Smooth muscle cell (in vitro differentiated cells): ENCODE measurements around the gene KRTAP12-3. TPM values are rescaled to one million over a fixed set of nuclear protein-coding genes. Genes with fewer than 3 reads are reported as not detected.

Experiments used
- DNase-seq: peaks from one replicate; lab custom pipeline; 2025; ENCODE audit not compliant: unreplicated experiment; lab: John Stamatoyannopoulos, UW
- H2AFZ ChIP-seq: fragments of 200-600 bp; sonication (generic); 2 replicates; pipeline ENCODE4 v1.6.0; 2016; ENCODE audit warnings: antibody characterized with exemption, low read depth, mild to moderate bottlenecking
- H3F3A ChIP-seq: fragments of 200-600 bp; sonication (generic); 2 replicates; pipeline ENCODE4 v1.6.0; 2017; ENCODE audit warnings: antibody characterized with exemption, low read depth
- H3K27ac ChIP-seq: fragments of 200-600 bp; sonication (generic); 2 replicates; pipeline ENCODE4 v1.5.1; 2016; ENCODE audit warnings: low read depth, mild to moderate bottlenecking
- H3K27me3 ChIP-seq: fragments of 200-600 bp; sonication (generic); 2 replicates; pipeline ENCODE4 v1.6.1; 2016; ENCODE audit warnings: low read depth, mild to moderate bottlenecking
- H3K36me3 ChIP-seq: fragments of 200-600 bp; sonication (generic); 2 replicates; pipeline ENCODE4 v1.5.1; 2016; ENCODE audit warnings: low read depth
- H3K4me1 ChIP-seq: fragments of 200-600 bp; sonication (generic); 2 replicates; pipeline ENCODE4 v1.5.1; 2016; ENCODE audit warnings: low read depth
- H3K4me2 ChIP-seq: fragments of 200-600 bp; sonication (generic); 2 replicates; pipeline ENCODE4 v1.6.0; 2016; ENCODE audit warnings: mild to moderate bottlenecking
- H3K4me3 ChIP-seq: fragments of 200-600 bp; sonication (generic); 2 replicates; pipeline ENCODE4 v1.5.1; 2016; ENCODE audit warnings: mild to moderate bottlenecking
- H3K79me2 ChIP-seq: fragments of 200-600 bp; sonication (generic); 2 replicates; pipeline ENCODE4 v1.6.0; 2016; ENCODE audit warnings: low read depth, mild to moderate bottlenecking
- H3K9ac ChIP-seq: fragments of 200-600 bp; sonication (generic); 2 replicates; pipeline ENCODE4 v1.6.0; 2016; ENCODE audit warnings: low read depth
- H3K9me3 ChIP-seq: fragments of 200-600 bp; sonication (generic); replicated peaks from 2 replicates; pipeline ENCODE4 v1.5.1; 2016; ENCODE audit warnings: low read depth
- H4K20me1 ChIP-seq: fragments of 200-600 bp; sonication (generic); 2 replicates; pipeline ENCODE4 v1.6.0; 2016; ENCODE audit warnings: low read depth
- WGBS: methylation state at CpG from one replicate; pipeline ENCODE4 v1.1.7; 2016; ENCODE audit warnings: low lambda C conversion rate; 5-methylcytosine and 5-hydroxymethylcytosine counted together
- polyA plus RNA-seq: library from polyadenylated mRNA; unstranded; fragments of >200 nt; fragmentation: Nextera tagmentation; extraction: Ambion mirVana; gene quantifications from 2 replicates; pipeline ENCODE4 v1.2.1, GENCODE V29; 2016
- total RNA-seq: library from RNA; depleted of rRNA; stranded (reverse); fragments of >200 nt; gene quantifications from 2 replicates; pipeline ENCODE4 v1.2.3, GENCODE V29; 2014
- TF ChIP-seq, protein P1 (sequence below): fragments of 200-600 bp; sonication (generic); IDR thresholded peaks from 2 replicates; pipeline ENCODE4 v1.5.1; 2017; ENCODE audit warnings: borderline replicate concordance, mild to moderate bottlenecking, antibody characterized with exemption; ENCODE audit not compliant: insufficient read depth, poor library complexity, severe bottlenecking

The KRTAP12-3 gene
- total and polyA plus RNA-seq, 2 experiments from 2014 or later: not detected

DNA sequence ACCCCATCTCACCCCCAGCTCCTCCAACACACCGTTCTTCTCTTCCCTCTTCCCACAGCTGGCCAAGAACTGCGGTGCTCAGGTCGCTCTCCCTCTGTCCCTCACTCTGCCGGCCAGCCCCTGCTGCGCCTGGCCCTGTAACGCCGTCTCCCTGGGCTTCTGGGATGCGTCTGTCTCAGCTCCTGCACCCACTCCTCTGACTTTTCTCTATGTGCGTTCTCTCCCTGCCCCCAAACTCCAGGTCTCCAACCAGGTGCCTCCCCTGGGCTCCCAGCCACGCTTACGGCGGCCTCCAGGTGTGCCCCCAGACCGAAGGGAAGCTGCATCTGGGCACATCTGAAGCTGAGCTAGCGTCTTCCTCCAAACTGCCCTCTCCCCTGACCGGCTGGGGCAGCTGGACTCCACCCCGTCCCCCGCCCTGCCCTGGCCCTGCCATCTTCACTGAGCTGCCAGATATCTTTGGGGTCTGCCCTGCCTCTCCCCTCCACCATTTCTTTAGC, 41.8 kb downstream of the KRTAP12-3 start:
- 78% methylated on average over 17 of the region's 17 CpGs for WGBS
- H3K36me3 ChIP-seq: no peaks in the 10 kb centered on the region
- no peak overlapping the region for H3K4me3 ChIP-seq
- H4K20me1 ChIP-seq: no peaks in the 10 kb centered on the region
- H3K4me1 ChIP-seq: peaks cover 14% of the 10 kb centered on the region
- H3K4me2 ChIP-seq: no peak overlapping the region
- peaks cover 15% of the 10 kb centered on the region for H3K27me3 ChIP-seq
- no peaks in the 10 kb centered on the region for H3K79me2 ChIP-seq
- H3K9me3 ChIP-seq: no peaks in the 10 kb centered on the region
- no peaks in the 10 kb centered on the region for H3F3A ChIP-seq
- TF ChIP-seq, protein P1, sequence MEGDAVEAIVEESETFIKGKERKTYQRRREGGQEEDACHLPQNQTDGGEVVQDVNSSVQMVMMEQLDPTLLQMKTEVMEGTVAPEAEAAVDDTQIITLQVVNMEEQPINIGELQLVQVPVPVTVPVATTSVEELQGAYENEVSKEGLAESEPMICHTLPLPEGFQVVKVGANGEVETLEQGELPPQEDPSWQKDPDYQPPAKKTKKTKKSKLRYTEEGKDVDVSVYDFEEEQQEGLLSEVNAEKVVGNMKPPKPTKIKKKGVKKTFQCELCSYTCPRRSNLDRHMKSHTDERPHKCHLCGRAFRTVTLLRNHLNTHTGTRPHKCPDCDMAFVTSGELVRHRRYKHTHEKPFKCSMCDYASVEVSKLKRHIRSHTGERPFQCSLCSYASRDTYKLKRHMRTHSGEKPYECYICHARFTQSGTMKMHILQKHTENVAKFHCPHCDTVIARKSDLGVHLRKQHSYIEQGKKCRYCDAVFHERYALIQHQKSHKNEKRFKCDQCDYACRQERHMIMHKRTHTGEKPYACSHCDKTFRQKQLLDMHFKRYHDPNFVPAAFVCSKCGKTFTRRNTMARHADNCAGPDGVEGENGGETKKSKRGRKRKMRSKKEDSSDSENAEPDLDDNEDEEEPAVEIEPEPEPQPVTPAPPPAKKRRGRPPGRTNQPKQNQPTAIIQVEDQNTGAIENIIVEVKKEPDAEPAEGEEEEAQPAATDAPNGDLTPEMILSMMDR: no peak
- no peak overlapping the region for H2AFZ ChIP-seq
- H3K9ac ChIP-seq: no peak overlapping the region
- no peak overlapping the region for H3K27ac ChIP-seq
- DNase-seq: no peak

DNA sequence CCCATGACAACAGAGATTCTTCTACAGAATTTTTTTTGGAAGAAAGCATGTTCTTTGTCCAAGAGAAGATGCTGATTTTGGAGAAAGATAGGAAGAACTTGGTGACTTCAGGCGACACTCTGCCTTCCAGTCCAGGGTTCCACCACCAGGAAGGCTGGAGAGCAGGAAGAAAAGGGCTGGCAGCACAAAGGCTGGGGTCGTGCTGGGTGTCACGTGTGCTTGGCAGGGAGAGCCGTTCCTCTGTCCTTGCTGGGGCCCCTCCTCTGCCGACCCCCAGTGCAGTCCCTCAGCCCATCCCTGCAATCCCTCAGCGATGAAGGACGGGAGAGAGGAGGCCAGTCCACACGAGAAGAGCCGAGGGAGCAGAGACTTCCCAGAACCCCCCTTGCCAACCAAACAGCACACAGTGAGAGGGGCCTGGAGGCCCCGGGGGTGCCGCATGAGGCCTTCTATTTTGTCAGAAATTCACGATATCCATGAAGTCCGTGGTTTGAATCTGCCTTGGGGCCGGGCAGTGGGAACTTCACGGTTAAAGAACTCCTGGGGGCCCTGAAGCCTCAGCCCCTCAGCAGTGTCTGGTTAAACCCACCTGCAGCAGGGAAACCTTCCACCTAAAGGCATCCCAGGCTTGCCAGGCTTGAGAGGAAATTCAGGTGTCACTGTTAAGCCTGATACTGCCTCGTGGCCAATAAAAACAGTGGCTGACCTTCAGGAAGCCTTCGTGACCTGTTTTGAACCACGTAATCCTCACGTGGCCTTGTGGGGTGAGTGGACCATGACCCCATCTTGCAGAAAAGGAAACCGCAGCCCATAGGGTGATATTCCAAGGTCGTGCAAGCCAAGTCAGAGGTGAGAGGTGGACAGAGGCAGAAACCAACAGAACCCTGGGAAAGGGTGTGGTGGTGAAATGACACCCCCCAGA, 42.6 kb downstream of the KRTAP12-3 start:
- Histone ChIP-seq H3K9me3 (no peaks in the 10 kb centered on the region), H3K4me1 (peaks cover 14% of the 10 kb centered on the region), H3K79me2 (no peaks in the 10 kb centered on the region), H3K4me3 (no peak overlapping the region), H4K20me1 (no peaks in the 10 kb centered on the region), H3K27me3 (peaks cover 23% of the 10 kb centered on the region), H2AFZ (no peak overlapping the region), H3K4me2 (no peak overlapping the region), H3K9ac (no peak overlapping the region), H3F3A (no peaks in the 10 kb centered on the region), H3K36me3 (no peaks in the 10 kb centered on the region), H3K27ac (no peak overlapping the region)
- no peak for DNase-seq
- TF ChIP-seq, protein P1: no peak
- 80% methylated on average over 21 of the region's 21 CpGs for WGBS

DNA sequence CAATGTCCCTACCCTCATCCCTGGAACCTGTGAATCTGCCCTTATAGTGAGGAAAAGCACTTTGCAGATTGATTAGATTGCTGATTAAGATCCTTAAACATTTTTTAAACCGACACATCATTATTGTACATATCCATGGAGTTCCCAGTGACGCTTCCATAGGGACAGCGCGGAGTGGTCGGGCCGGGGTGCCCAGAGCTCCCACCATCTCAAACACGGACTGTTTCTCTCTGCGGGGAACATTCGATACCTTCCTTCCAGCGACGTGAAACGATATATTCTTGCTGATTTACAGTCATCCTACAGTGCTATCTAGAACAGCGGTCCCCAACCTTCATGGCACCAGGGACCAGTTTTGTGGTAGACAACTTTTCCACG, 43.3 kb downstream of the KRTAP12-3 start:
- DNase-seq: no peak
- H4K20me1 ChIP-seq: no peaks in the 10 kb centered on the region
- no peak overlapping the region for H3K27ac ChIP-seq
- no peak overlapping the region for H3K4me2 ChIP-seq
- H3K36me3 ChIP-seq: no peaks in the 10 kb centered on the region
- WGBS: 88% methylated on average over 14 of the region's 14 CpGs
- no peaks in the 10 kb centered on the region for H3F3A ChIP-seq
- H3K9ac ChIP-seq: no peak overlapping the region
- no peaks in the 10 kb centered on the region for H3K9me3 ChIP-seq
- peaks cover 14% of the 10 kb centered on the region for H3K4me1 ChIP-seq
- no peak overlapping the region for H3K4me3 ChIP-seq
- no peak overlapping the region for H2AFZ ChIP-seq
- H3K79me2 ChIP-seq: no peaks in the 10 kb centered on the region
- TF ChIP-seq, protein P1: no peak
- peaks cover 30% of the 10 kb centered on the region for H3K27me3 ChIP-seq
